Hematopoietic multipotent progenitor cell treated with erythropoietin and hydrocortisone succinate and interleukin-3 and kit ligand, for 6 days (in vitro differentiated cells): ENCODE measurements around the gene FCN1.
A peak's percentile ranks its signal among the peaks of the same experiment; 100 is the strongest.

ENCODE experiments used
- DNase-seq: peaks from one replicate; pipeline ENCODE4 v3.0.0-alpha.2; 2015

Gene FCN1

DNA sequence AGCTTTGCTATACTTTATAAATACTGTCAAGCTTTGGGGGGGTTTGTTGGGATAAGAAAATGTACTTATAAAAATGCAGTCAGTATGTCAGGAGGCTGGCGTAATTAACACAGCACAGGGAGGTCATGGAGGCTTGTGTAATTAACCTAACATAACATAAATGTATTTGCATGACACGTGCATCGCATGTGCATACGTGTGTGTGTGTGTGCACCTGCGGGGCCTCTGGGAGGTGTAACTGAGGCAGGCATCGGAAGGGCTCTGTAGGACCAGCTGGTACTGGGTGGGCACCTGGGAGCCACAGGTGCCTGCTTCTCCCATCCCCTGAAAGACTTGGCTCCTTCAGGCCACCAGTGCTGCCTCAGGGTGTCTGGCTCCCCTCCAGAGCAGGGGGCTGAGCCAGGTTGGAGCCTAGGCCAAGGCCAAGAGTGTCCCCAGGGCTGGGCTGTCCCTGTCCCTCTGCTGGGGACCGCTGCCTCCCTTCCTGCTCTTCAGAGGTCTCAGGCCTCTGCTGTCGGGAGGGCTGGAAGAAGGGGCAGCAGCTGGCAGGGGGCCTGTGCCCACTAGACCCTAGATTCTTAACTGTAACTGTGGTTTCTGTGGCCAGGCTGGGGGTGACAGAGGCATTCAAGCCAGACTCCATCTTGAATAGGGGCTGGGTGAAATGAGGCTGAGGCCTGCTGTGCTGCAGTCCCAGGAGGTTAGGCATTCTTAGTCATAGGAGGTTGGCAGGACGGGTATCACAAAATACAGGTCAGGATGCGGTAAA is 28.1 kb downstream of the FCN1 start:
- DNase-seq: no peak

- no peak for DNase-seq
Observed at GRCh38 chr9:134888603-134889190, 29.0 kb downstream of the FCN1 start.

DNA sequence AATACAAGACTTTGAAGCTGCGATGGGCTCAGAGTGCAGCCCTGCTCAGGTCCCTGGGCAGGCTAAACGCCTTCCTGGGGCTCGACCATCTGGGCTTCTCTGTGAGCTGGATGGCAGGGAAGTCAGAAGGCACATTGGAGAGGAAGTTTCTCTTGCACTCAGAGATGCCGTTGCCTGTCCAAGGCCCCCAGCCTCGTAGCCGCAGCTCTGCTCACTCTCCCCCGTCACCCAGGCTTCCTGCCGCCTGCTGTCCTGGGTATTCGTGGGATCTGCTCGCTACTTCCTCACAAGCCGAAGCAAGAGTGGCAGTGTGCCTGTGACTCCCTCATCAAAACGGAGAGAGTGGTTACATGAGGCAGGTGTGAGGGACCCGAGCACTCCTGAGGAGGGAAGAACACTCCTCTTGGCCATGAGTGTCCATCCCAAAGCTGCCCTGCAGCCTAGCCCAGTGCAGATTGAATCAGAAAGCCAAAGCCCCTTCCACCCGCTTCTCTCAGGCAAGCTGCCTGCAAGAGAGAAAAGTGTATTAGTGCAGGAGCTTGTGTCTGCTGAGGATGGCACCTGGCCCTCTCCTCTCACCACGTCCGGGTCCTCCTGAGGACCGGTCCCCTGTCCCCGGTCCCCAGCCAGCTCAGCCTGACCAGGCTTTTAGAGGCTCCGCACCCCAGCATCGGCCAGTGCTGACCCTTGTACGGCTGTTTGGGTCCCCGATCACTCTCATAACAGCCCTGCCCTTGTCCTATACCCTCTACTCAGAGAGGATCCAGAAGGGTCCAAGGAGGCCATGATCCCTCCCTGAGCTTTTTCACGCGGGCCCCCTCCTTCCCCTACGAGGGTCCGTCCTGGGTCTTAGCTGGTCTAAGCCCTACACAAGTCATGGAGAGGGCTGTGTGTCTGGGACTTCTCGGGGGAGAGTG is 29.8 kb downstream of the FCN1 start:
- DNase-seq: peak; percentile 29

DNA sequence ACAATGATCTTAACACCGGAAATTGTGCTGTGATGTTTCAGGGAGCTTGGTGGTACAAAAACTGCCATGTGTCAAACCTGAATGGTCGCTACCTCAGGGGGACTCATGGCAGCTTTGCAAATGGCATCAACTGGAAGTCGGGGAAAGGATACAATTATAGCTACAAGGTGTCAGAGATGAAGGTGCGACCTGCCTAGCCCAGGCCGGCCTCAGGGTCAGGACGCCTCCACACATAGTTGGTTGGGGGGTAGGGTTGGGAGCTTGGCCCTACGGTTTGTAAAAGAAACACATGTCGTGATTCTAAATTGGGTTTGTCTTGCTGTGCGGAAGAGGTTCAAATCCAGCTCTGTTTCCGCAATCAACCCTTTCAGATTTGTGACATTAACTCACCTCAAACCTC is 30.5 kb downstream of the FCN1 start:
- no peak for DNase-seq

DNA sequence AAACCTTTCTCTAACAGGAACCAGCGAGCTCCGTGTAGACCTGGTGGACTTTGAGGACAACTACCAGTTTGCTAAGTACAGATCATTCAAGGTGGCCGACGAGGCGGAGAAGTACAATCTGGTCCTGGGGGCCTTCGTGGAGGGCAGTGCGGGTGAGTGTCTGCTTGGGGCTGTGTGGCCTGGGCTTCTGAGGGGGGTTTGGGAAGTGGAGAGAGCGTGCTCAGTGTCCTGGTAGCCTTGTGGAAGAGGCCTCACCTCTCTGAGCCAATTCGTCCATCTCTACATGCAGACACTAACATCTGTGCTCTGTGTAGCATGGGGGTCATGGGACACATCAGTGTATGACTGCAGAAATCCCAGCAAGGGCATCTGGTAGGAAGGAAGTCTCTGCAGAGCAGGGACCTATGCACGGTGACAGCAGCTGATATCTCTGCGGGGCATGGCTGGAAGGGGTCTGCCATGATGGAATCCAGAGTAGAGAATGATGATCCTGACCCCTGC is 31.2 kb downstream of the FCN1 start:
- DNase-seq: no peak

- no peak for DNase-seq
Observed at GRCh38 chr9:134885679-134886412, 31.9 kb downstream of the FCN1 start.

DNA sequence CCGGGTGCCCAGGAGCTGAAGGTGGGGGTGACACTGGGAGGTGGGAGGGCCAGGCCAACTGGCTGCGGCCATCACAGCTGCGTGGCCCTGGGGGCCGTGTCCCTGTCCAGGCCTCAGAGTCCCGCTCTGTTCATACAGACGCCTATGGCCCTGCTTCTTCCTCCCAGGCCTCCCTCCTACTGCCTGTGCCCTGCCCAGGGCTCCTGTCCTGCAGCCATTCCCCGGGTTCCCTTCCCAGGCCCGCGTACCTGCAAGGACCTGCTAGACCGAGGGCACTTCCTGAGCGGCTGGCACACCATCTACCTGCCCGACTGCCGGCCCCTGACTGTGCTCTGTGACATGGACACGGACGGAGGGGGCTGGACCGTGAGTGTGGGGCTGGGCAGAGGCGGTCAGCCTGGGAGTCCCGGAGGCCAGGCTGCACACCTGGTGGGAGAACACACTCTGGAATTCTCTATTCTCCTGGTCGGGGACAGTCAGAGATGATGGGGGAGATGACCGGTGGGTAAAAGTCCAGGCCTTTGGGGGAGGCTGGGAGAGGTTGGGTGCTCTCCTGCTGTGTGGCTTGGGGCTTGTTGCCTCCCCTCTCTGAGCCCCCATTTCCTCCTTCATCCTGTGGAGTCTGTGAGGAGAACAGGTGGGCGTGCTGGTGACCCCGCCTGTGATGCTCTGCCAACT is 32.6 kb downstream of the FCN1 start:
- DNase-seq: no peak

GRCh38 chr9:134884492-134884891 is 33.2 kb downstream of the FCN1 start:
- DNase-seq: no peak

GRCh38 chr9:134883040-134883782 is 34.5 kb downstream of the FCN1 start:
- no peak for DNase-seq

DNA sequence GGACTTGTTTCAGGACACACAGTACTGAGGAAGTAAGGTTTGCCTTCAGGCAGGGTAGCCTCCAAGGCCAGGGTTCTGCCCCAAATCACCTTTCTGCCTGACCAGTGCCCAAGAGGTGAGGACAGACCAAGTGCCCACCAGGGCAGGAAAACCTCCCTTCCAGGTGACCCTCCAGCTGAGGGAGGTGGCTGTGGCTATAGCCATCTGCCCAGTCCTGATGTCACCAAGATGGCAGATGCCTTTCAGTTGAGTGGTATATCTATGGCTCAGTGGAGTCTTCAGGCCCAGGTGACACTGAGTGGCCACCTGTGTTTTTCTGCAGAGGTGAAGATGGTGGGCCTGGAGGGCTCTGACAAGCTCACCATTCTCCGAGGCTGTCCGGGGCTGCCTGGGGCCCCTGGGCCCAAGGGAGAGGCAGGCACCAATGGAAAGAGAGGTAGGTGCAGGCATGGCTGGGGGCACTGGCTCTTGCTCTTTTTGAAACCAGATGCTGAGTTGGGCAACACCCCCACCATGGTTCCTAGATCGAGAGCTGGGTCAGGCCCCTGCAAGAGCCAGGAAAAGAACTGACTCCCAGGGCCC is 35.4 kb downstream of the FCN1 start:
- DNase-seq: no peak

DNA sequence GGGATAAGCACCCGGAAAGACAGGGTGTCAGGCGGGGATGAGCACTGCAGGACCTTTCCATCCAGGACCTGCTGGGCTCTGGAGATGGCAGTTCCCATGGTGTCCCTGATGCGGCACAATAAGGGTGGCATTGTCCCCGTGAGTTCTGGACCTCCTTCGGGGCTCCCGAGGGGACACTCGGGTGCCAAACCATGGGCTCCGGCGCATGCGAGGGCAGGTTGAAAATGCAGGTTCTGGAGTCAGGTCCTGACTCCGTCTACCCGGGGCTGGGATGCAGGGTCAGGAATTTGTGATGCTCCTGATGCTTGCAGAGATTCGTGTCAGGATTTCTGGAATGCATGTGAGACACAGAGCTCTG is 36.4 kb downstream of the FCN1 start:
- DNase-seq: no peak

DNA sequence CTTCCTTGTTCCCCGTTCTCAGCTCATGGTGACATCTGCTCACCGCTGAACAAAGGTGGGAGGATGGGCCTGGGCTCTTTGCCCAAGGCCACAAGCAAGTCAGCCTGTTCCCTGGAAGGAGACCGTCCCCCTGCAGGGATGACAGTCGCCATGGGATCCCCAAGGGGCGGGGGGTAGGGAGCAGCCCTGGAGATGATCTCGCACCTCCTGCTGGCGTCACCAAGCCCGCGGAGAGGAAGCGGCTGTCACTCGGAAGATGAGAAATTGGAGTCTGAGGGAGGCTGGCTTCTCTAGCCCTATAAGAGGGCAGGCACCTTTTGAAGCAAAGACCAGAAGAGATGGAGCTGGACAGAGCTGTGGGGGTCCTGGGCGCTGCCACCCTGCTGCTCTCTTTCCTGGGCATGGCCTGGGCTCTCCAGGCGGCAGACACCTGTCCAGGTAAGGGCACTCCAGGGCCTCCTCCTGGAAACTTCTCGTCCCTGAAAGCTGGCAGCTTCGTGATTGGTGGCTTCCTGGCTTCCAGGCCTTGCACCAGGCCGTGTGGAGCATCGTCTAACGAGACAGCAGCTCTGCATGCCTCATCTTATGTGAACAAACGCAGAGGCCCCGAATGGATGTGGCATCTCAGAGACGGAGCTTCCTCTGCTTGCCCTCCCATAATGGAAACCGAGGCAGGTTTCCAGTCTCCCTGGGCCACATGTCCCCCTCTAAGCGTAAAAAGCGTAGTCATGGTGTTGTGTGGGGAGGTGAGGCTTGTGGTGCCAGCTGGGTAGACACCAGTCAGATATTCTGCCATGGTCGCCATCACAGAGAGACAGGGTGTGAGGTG is 37.0 kb downstream of the FCN1 start, which contains the start of gene FCN2:
FCN2 (plus strand) TSS at position 327 of the 829 bp plus-strand sequence; CDS start at position 339, 12 bp downstream.
- no peak for DNase-seq

- DNase-seq: no peak
Observed at GRCh38 chr9:134879664-134880483, 37.8 kb downstream of the FCN1 start.

DNA sequence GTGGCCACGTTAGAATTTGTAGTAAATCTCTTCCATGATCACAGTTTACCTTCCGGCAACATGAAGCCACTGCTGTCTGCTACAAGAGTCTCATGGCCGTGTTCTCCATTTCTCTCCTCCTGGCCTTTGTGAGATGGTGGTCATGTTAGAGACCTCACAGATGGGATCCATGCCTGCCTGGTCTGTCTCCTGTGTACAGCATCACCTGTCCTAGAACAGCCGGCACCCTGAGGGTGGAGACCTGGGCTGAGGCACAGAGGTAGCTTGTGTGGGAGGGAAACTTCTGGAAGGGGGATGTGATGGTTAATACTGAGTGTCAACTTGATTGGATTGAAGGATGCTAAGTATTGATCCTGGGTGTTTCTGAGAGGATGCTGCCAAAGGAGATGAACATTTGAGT is 40.2 kb downstream of the FCN1 start:
- no peak for DNase-seq

DNA sequence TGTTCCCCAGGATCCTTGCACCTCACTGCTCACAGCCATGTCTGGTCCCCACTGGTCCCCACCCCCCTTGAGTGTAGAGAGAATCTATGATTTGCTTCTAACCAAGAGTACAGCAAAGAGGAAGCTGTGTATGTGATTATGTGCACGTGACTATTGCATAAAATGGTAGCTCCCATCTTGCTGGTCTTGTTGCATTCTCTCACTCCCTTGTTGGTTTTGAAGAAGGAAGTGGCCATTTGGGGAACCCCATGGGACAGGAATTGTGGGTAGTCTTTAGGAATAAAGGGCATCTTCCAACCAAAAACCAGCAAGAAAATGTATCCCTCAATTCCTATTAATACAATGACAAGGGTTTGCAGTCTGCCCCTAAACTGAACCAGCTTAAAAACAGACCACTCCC is 42.3 kb downstream of the FCN1 start:
- no peak for DNase-seq

- DNase-seq: no peak
Observed at GRCh38 chr9:134872482-134873231, 45.1 kb downstream of the FCN1 start.

GRCh38 chr9:134871697-134872340 is 45.9 kb downstream of the FCN1 start:
- DNase-seq: no peak
